HL-60 (cell line): ENCODE results near the gene SLCO2A1.

Experiments used
- DNase-seq, 2 experiments: peaks; one replicate each; pipeline ENCODE4 v3.0.0-alpha.2; 2010 to 2020; ENCODE audit warnings: low read depth in 1 of 2, low spot score in 1 of 2
- H3K27ac ChIP-seq: fragments of 250-450 bp; sonication (Bioruptor Pico); replicated peaks from 2 replicates; pipeline ENCODE4 v1.5.1; 2020; ENCODE audit warnings: mild to moderate bottlenecking, moderate library complexity
- H3K27me3 ChIP-seq: fragments of 250-450 bp; sonication (Bioruptor Pico); 2 replicates; pipeline ENCODE4 v1.5.1; 2021; ENCODE audit warnings: mild to moderate bottlenecking, moderate library complexity; ENCODE audit not compliant: insufficient read depth, poor library complexity, severe bottlenecking
- H3K4me3 ChIP-seq: replicated peaks from 2 replicates; pipeline ENCODE4 v1.5.1; 2011; ENCODE audit warnings: mild to moderate bottlenecking, control low read depth, low read length; ENCODE audit not compliant: insufficient read depth
- CTCF ChIP-seq: IDR thresholded peaks from one replicate; pipeline ENCODE4 v1.5.1; 2011; ENCODE audit warnings: low read length, control low read depth, inconsistent platforms; ENCODE audit not compliant: insufficient read depth
- GABPA ChIP-seq: IDR thresholded peaks from 2 replicates; pipeline ENCODE4 v1.6.1; 2012; ENCODE audit warnings: low read depth
- POLR2AphosphoS5 ChIP-seq: IDR thresholded peaks from 2 replicates; pipeline ENCODE4 v1.6.1; 2012; ENCODE audit warnings: low read depth
- REST ChIP-seq: IDR thresholded peaks from 2 replicates; pipeline ENCODE4 v1.6.1; 2012; ENCODE audit warnings: low read depth; ENCODE audit not compliant: insufficient replicate concordance
- SPI1 ChIP-seq: IDR thresholded peaks from 2 replicates; pipeline ENCODE4 v1.6.1; 2012; ENCODE audit warnings: low read depth, mild to moderate bottlenecking, borderline replicate concordance

The SLCO2A1 gene

GRCh38 chr3:134077649-134078161 lies 48.0 kb upstream of the SLCO2A1 start:
- DNase-seq: no peak
- no peaks in the 10 kb centered on the region for H3K27me3 ChIP-seq
- no peak overlapping the region for H3K27ac ChIP-seq
- H3K4me3 ChIP-seq: no peak overlapping the region
- TF ChIP-seq SPI1 (no peak), POLR2AphosphoS5 (no peak), GABPA (no peak), CTCF (no peak), REST (no peak)

GRCh38 chr3:134076851-134077250 lies 47.1 kb upstream of the SLCO2A1 start:
- no peak overlapping the region for H3K27ac ChIP-seq
- H3K4me3 ChIP-seq: no peak overlapping the region
- no peaks in the 10 kb centered on the region for H3K27me3 ChIP-seq
- no peak for DNase-seq
- no peak for TF ChIP-seq REST
- no peak for TF ChIP-seq SPI1
- TF ChIP-seq GABPA: no peak

- Histone ChIP-seq H3K27ac (no peak overlapping the region), H3K27me3 (no peaks in the 10 kb centered on the region), H3K4me3 (no peak overlapping the region)
- TF ChIP-seq SPI1 (no peak), CTCF (no peak), GABPA (no peak), REST (no peak), POLR2AphosphoS5 (no peak)
- no peak for DNase-seq
These were observed 46.1 kb upstream of the SLCO2A1 start for GRCh38 chr3:134075846-134076245.

GRCh38 chr3:134075568-134075825 lies 45.8 kb upstream of the SLCO2A1 start:
- Histone ChIP-seq H3K27ac (no peak overlapping the region), H3K27me3 (no peaks in the 10 kb centered on the region), H3K4me3 (no peak overlapping the region)
- DNase-seq: no peak
- TF ChIP-seq REST (no peak), GABPA (no peak), CTCF (no peak), SPI1 (no peak), POLR2AphosphoS5 (no peak)
